Measurements from ENCODE around the gene MAEA.

DNA sequence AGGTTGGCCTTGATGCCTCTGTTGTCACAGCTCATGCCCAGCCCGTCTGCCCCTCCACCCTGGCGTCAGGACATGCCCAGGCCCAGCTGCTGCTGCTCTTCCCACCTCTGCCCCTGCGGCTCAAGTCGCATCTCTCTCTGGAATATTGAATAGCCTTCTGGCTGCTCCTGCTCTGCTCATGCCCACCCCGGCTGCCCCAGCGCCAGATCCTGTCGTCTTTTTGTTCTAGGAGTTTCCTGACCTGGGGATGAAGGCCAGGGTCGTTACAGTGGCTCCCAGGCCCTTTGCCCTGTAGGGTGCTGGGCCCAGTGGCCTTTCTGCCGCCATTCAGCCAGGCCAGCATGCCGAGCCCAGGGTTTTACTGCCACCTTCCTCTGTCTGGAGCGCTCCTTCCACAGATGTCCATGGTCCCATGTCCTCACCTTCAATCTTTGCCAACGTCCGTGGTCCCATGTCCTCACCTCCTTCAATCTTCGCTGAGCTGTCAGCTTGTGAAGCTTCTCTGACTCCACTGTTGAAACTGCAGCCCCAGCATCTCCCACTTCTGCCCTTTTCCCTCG is 9.7 kb downstream of the MAEA start:
- TF ChIP-seq POLR2A (IDR thresholded peaks at IDR 0.05) = no peak
- TF ChIP-seq, protein P1, sequence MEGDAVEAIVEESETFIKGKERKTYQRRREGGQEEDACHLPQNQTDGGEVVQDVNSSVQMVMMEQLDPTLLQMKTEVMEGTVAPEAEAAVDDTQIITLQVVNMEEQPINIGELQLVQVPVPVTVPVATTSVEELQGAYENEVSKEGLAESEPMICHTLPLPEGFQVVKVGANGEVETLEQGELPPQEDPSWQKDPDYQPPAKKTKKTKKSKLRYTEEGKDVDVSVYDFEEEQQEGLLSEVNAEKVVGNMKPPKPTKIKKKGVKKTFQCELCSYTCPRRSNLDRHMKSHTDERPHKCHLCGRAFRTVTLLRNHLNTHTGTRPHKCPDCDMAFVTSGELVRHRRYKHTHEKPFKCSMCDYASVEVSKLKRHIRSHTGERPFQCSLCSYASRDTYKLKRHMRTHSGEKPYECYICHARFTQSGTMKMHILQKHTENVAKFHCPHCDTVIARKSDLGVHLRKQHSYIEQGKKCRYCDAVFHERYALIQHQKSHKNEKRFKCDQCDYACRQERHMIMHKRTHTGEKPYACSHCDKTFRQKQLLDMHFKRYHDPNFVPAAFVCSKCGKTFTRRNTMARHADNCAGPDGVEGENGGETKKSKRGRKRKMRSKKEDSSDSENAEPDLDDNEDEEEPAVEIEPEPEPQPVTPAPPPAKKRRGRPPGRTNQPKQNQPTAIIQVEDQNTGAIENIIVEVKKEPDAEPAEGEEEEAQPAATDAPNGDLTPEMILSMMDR (IDR thresholded peaks at IDR 0.05) = no peak

All from tibial nerve (tissue), 3 donors.